Natural killer cell (primary cell): ENCODE data around the gene ZFAND4. TPM values are rescaled to one million over a fixed set of nuclear protein-coding genes. Genes with fewer than 3 reads are reported as not detected.
"Not testable (repeated sequence)": the region's sequence is repeated elsewhere in the genome, so short reads cannot be mapped to it uniquely, and the experiment has no call there.

Source experiments
- ATAC-seq, 3 donors: fragments of 150-1000 bp in 2 of 3; fragments of 200-7000 bp in 1 of 3; cut with Tn5 transposase; 1 replicate in 1 of 3; 2 replicates in 2 of 3; pipeline ENCODE4 v1.10.0; 2021; ENCODE audit warnings: mild to moderate bottlenecking in 2 of 3, moderate library complexity in 2 of 3
- DNase-seq, 2 donors: peaks; one replicate each; pipeline versions ENCODE4 v3.0.0 to v3.0.0-alpha.2; 2013 to 2021; ENCODE audit warnings: mixed read lengths in 1 of 2
- H3K27ac ChIP-seq: one replicate; pipeline ENCODE4 v1.5.1; 2013; ENCODE audit warnings: mild to moderate bottlenecking, low read length
- H3K27me3 ChIP-seq: one replicate; pipeline ENCODE4 v1.6.1; 2013; ENCODE audit warnings: low read length; ENCODE audit not compliant: control insufficient read depth, insufficient read depth
- H3K36me3 ChIP-seq: one replicate; pipeline ENCODE4 v1.6.1; 2013; ENCODE audit warnings: low read length; ENCODE audit not compliant: control insufficient read depth, insufficient read depth
- H3K4me1 ChIP-seq: one replicate; pipeline ENCODE4 v1.6.1; 2013; ENCODE audit warnings: low read length; ENCODE audit not compliant: control insufficient read depth, insufficient read depth
- H3K4me3 ChIP-seq: one replicate; pipeline ENCODE4 v1.5.1; 2013; ENCODE audit warnings: low read length
- H3K9me3 ChIP-seq: one replicate; pipeline ENCODE4 v1.6.1; 2013; ENCODE audit warnings: low read length; ENCODE audit not compliant: control insufficient read depth, insufficient read depth
- H3K27ac Mint-ChIP-seq, 2 donors: one replicate each; pipeline ENCODE4 v1.8.0; 2022; ENCODE audit warnings: mild to moderate bottlenecking in 2 of 2, mixed read lengths in 2 of 2, moderate library complexity in 1 of 2
- H3K27me3 Mint-ChIP-seq, 2 donors: one replicate each; pipeline ENCODE4 v1.8.0; 2022; ENCODE audit warnings: low read depth in 2 of 2, mixed read lengths in 2 of 2
- H3K36me3 Mint-ChIP-seq: one replicate; pipeline ENCODE4 v1.8.0; 2022; ENCODE audit warnings: mixed read lengths
- H3K4me1 Mint-ChIP-seq, 2 donors: one replicate each; pipeline ENCODE4 v1.8.0; 2022; ENCODE audit warnings: mixed read lengths in 2 of 2
- H3K4me3 Mint-ChIP-seq: one replicate; pipeline ENCODE4 v1.8.0; 2022; ENCODE audit warnings: mild to moderate bottlenecking, moderate library complexity, mixed read lengths
- H3K9me3 Mint-ChIP-seq, 2 donors: one replicate each; pipeline ENCODE4 v1.8.0; 2022; ENCODE audit warnings: mixed read lengths in 2 of 2
- CTCF ChIP-seq: fragments of 200-600 bp; IDR thresholded peaks from one replicate; pipeline ENCODE4 v1.8.0; 2022; ENCODE audit warnings: antibody characterized with exemption
- WGBS: methylation state at CpG from one replicate; pipeline ENCODE4 v1.1.7; 2013; ENCODE audit warnings: missing lambda C conversion rate; ENCODE audit not compliant: insufficient coverage; 5-methylcytosine and 5-hydroxymethylcytosine counted together
- intact Hi-C: fragments of 100-400 bp; cut with micrococcal nuclease; formaldehyde crosslinking; loops from one replicate; pipeline ENCODE4 v1.14.2; 2022
- total RNA-seq, 4 donors: library from RNA; stranded (reverse); fragments of 120-200 nt in 1 of 4; gene quantifications; one replicate each; pipeline versions ENCODE4 v1.2.3 to v1.2.4, GENCODE V29; 2013 to 2022

Gene ZFAND4
- total RNA-seq, 3 donors from 2014 or later (not counting 1 experiment from before 2014, with no cell fraction given), result 27.9 to 35.1 (median 32.1) TPM

GRCh38 chr10:45675388-45675787 is 2.8 kb upstream of the ZFAND4 start:
- intact Hi-C loops, result no loop called here
- H3K36me3 Mint-ChIP-seq, result no peaks in the 10 kb centered on the region
- Histone ChIP-seq H3K27ac (no peak overlapping the region), H3K27me3 (no peaks in the 10 kb centered on the region), H3K4me3 (no peak overlapping the region), H3K9me3 (no peaks in the 10 kb centered on the region), H3K4me1 (peaks cover 14% of the 10 kb centered on the region), H3K36me3 (no peaks in the 10 kb centered on the region)
- H3K27ac Mint-ChIP-seq, result no peak overlapping the region
- ATAC-seq, result no peak
- H3K4me1 Mint-ChIP-seq, result peaks cover 18 to 22% of the 10 kb centered on the region in 2 donors
- WGBS, result 92% methylated on average over 6 of the region's 8 CpGs
- no peak for TF ChIP-seq CTCF
- peaks cover 4 to 6% of the 10 kb centered on the region in 2 donors for H3K27me3 Mint-ChIP-seq
- DNase-seq, result no peak
- no peak overlapping the region for H3K4me3 Mint-ChIP-seq
- peaks cover 0 to 2% of the 10 kb centered on the region in 2 donors for H3K9me3 Mint-ChIP-seq

GRCh38 chr10:45673074-45673648 is 589 bp upstream of the ZFAND4 start:
- Mint-ChIP-seq H3K9me3 (peaks cover 0 to 2% of the 10 kb centered on the region in 2 donors), H3K27me3 (peaks cover 4 to 6% of the 10 kb centered on the region in 2 donors), H3K36me3 (no peaks in the 10 kb centered on the region), H3K27ac (peak overlapping the region; percentile 87 to 92), H3K4me1 (peaks cover 36 to 40% of the 10 kb centered on the region in 2 donors), H3K4me3 (peak overlapping the region; percentile 84)
- Histone ChIP-seq H3K36me3 (no peaks in the 10 kb centered on the region), H3K4me1 (peaks cover 17% of the 10 kb centered on the region), H3K27me3 (no peaks in the 10 kb centered on the region), H3K27ac (peak overlapping the region; percentile 96), H3K9me3 (no peaks in the 10 kb centered on the region), H3K4me3 (peak overlapping the region; percentile 44)
- DNase-seq (no peak), ATAC-seq (no peak)
- no peak for TF ChIP-seq CTCF
- intact Hi-C loops, result no loop called here
- 77% methylated on average over 19 of the region's 19 CpGs for WGBS

- Histone ChIP-seq H3K4me3 (peak overlapping the region; percentile 82), H3K4me1 (peaks cover 17% of the 10 kb centered on the region)
- ATAC-seq, intact Hi-C loops, H3K36me3 Mint-ChIP-seq, H3K36me3 ChIP-seq, H3K27ac ChIP-seq, H3K27me3 ChIP-seq, H3K9me3 ChIP-seq, DNase-seq, H3K9me3 Mint-ChIP-seq, H3K27me3 Mint-ChIP-seq: not testable (repeated sequence)
- H3K4me1 Mint-ChIP-seq, result peaks cover 36 to 40% of the 10 kb centered on the region in 2 donors
- 96% methylated on average over 4 of the region's 4 CpGs for WGBS
- peak overlapping the region; percentile 87 to 92 for H3K27ac Mint-ChIP-seq
- H3K4me3 Mint-ChIP-seq, result peak overlapping the region; percentile 92
Measured at GRCh38 chr10:45671300-45671699, 1.3 kb downstream of the ZFAND4 start.

GRCh38 chr10:45669897-45670296 is 2.7 kb downstream of the ZFAND4 start:
- 64% methylated on average over 3 of the region's 3 CpGs for WGBS
- H3K27me3 Mint-ChIP-seq, H3K4me3 ChIP-seq, DNase-seq, ATAC-seq, intact Hi-C loops, H3K9me3 Mint-ChIP-seq, H3K9me3 ChIP-seq, H3K27me3 ChIP-seq, H3K36me3 ChIP-seq, H3K36me3 Mint-ChIP-seq, H3K27ac ChIP-seq: not testable (repeated sequence)
- peaks cover 17% of the 10 kb centered on the region for H3K4me1 ChIP-seq
- Mint-ChIP-seq H3K4me3 (peak overlapping the region; percentile 64), H3K4me1 (peaks cover 42 to 46% of the 10 kb centered on the region in 2 donors), H3K27ac (peak overlapping the region in 1 of 2 donors; percentile 52)
